PFSK-1 (cell line): ENCODE results near the gene SLC48A1.

Experiments used
- FOXP2 ChIP-seq: optimal IDR thresholded peaks from 2 replicates; pipeline ENCODE3; 2011; ENCODE audit warnings: borderline replicate concordance, control low read depth, inconsistent platforms; ENCODE audit not compliant: insufficient read depth; ENCODE audit errors: extremely low read length, extremely low read depth
- POLR2AphosphoS5 ChIP-seq: IDR thresholded peaks from 2 replicates; pipeline ENCODE4 v1.6.1; 2012; ENCODE audit warnings: low read depth, mild to moderate bottlenecking, control low read depth, low read length, moderate library complexity
- SIN3A ChIP-seq: IDR thresholded peaks from 2 replicates; pipeline ENCODE4 v1.6.1; 2012; ENCODE audit warnings: mild to moderate bottlenecking, low read length, moderate library complexity, borderline replicate concordance; ENCODE audit not compliant: insufficient read depth
- TAF1 ChIP-seq: IDR thresholded peaks from 2 replicates; pipeline ENCODE4 v1.6.1; 2012; ENCODE audit warnings: low read length, control low read depth, borderline replicate concordance; ENCODE audit not compliant: insufficient read depth
- TF ChIP-seq, protein P1 (sequence below), 2 experiments: IDR thresholded peaks; 2 replicates each; pipeline versions ENCODE4 v1.6.1 to v1.8.0; 2011 to 2012; ENCODE audit warnings: low read depth in 2 of 2, low read length in 2 of 2, control low read depth in 1 of 2, inconsistent platforms in 1 of 2, mild to moderate bottlenecking in 1 of 2, moderate library complexity in 1 of 2; ENCODE audit not compliant: insufficient read depth in 1 of 2

SLC48A1 gene

DNA sequence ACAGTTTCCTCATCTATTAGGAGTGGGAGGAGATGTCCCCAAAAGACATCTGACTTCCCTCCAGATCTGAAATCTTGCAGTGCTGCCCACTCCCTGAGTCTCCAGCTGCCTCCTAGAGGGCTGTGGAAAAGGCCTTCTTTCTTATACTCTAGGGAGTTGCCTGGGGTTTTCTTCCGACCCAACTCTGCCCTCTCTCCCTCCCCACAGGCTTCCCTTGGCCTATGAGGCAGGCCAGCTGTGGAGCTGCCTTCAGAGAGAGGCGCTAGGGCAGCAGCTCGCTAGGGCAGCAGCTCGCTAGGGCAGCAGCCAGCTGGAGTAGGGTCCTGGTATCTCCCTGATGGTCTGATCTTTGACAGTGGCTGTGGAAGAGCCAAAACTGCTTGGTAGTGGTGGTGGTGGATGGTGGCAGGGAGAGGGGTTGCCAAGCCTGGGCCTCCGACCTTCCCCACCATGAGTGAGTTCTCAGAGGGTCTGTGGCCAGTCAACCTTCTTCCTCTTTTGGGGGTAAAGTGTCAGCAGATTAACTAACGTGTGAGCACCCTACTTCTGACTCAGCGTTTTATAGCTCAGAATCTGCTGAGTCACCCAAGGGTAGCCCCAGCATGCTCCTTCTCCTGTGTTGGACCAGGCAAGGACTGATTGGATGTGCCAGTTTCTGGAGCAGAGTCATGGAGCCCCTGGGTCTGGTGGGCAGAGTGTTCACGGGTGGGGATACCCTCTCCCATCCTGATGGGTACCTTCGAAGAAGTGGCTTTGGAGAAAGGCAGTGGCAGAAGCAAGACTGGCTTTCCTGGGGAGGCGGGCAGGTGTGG is 2.3 kb downstream of the SLC48A1 start:
- TF ChIP-seq TAF1 = no peak
- TF ChIP-seq, protein P1, sequence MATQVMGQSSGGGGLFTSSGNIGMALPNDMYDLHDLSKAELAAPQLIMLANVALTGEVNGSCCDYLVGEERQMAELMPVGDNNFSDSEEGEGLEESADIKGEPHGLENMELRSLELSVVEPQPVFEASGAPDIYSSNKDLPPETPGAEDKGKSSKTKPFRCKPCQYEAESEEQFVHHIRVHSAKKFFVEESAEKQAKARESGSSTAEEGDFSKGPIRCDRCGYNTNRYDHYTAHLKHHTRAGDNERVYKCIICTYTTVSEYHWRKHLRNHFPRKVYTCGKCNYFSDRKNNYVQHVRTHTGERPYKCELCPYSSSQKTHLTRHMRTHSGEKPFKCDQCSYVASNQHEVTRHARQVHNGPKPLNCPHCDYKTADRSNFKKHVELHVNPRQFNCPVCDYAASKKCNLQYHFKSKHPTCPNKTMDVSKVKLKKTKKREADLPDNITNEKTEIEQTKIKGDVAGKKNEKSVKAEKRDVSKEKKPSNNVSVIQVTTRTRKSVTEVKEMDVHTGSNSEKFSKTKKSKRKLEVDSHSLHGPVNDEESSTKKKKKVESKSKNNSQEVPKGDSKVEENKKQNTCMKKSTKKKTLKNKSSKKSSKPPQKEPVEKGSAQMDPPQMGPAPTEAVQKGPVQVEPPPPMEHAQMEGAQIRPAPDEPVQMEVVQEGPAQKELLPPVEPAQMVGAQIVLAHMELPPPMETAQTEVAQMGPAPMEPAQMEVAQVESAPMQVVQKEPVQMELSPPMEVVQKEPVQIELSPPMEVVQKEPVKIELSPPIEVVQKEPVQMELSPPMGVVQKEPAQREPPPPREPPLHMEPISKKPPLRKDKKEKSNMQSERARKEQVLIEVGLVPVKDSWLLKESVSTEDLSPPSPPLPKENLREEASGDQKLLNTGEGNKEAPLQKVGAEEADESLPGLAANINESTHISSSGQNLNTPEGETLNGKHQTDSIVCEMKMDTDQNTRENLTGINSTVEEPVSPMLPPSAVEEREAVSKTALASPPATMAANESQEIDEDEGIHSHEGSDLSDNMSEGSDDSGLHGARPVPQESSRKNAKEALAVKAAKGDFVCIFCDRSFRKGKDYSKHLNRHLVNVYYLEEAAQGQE (IDR thresholded peaks at IDR 0.05; ENCODE audit: insufficient read depth in 1 of 2, low read depth in 2 of 2, low read length in 2 of 2) = no peak
- TF ChIP-seq SIN3A = no peak
- TF ChIP-seq POLR2AphosphoS5 = no peak
- no peak for TF ChIP-seq FOXP2

DNA sequence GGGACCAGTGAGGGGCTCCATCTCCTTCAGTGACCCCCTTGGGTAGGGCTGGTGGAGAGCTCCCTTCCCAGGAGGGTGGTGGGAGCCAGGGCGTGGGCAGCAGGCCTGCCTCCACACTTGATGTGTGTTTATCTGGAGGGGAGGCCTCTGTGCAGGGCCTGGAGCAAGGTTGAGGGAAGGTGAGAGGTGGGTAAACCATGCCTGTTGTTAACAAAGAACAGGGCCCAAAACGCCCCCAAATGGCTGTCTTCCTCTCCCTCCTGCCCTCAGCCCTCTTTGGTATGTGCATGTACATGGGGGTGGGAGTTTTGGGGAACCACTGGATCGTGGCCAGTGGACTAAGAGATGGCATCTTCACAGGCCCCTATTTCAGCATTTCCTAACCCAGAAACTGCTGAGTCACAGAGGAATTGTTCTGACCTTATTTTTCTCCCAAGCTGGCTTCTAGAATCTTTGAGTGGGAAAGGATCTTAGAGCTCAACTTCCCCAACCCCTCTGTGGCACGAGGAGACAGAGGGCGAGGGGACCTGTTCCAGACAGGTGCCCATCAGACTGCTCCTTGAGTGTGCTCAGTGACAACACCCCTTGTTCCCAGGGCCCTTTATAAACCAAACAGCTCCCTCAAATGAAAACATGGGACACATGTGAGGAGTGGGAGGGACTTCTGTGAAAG is 3.6 kb downstream of the SLC48A1 start:
- TF ChIP-seq, protein P1 (IDR thresholded peaks at IDR 0.05; ENCODE audit: insufficient read depth in 1 of 2, low read depth in 2 of 2, low read length in 2 of 2) = no peak
- TF ChIP-seq SIN3A = no peak
- no peak for TF ChIP-seq POLR2AphosphoS5
- no peak for TF ChIP-seq FOXP2
- no peak for TF ChIP-seq TAF1

DNA sequence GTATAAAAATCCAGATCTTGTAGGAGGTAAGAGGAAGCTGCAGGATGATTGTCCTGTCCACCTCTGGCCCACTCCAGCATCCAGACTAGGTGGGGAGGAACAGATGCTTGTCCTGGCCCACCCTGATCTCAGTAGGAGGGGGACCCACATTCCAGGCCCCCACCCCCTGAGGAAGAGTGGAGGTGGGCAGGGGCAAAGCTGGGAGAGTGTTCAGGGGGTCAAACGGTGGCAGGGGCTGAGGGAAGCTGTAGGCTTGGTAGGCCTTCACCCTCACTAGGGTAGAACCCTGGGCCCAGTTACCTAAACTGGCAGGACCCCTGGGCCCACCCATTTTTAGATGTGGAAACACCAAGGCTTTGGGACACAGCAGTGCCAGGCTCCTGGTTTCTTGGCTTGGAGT is 4.1 kb downstream of the SLC48A1 start:
- TF ChIP-seq, protein P1 (IDR thresholded peaks at IDR 0.05; ENCODE audit: insufficient read depth in 1 of 2, low read depth in 2 of 2, low read length in 2 of 2) = no peak
- no peak for TF ChIP-seq POLR2AphosphoS5
- no peak for TF ChIP-seq TAF1
- TF ChIP-seq SIN3A = no peak
- no peak for TF ChIP-seq FOXP2

DNA sequence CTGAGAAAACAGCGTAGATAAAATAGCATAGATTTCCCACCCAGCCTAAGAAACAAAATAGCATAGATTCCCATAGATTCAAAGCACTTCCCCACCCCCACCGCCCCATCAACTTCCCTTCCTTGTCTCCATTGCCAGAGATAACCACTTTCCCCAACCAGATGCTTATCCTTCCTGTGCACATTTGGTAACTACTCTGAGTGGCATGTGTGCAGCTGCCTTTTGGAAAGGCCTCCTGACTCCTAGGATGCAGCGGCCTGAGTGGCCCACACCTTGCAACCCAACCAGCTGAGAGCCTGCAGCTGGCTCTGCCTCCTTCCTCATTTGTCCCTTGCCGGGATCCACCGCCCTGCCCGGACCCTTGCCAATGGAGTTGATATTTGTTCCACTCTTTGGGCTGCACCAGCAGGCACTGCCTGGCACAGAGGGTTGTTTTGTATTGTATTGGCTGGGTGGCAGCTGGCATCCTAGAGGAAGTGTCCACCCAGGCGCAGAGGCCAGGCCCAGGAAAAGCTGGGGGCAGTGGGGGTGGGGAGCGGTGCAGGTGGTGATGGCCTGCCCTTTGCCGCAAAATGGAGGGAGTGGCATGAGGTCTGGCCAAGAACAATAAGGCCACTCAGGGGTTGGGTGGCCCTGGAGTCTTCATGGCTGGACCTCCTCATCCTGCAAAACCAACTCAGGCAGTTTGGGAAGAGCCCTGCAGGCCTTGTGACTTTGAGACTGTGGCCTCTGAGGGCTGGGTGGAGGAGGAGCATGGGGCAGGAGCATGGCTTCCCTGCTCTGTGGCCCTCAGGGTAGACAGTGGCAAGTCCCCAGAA is 4.9 kb downstream of the SLC48A1 start:
- TF ChIP-seq TAF1 (no peak), POLR2AphosphoS5 (no peak), FOXP2 (no peak), SIN3A (no peak)
- TF ChIP-seq, protein P1 (IDR thresholded peaks at IDR 0.05; ENCODE audit: insufficient read depth in 1 of 2, low read depth in 2 of 2, low read length in 2 of 2) = no peak
